Naive thymus-derived CD4-positive, alpha-beta T cell (primary cell): ENCODE results near the gene ADAMTS14. TPM values are rescaled to one million over a fixed set of nuclear protein-coding genes. Genes with fewer than 3 reads are reported as not detected.

Experiments
- ATAC-seq: fragments of 150-1000 bp; cut with Tn5 transposase; 2 replicates; pipeline ENCODE4 v1.10.0; 2021; ENCODE audit warnings: mild to moderate bottlenecking, moderate library complexity
- CTCF ChIA-PET: fragments of 350-600 bp; sonication (Branson Sonifier 250); formaldehyde crosslinking; loops from one replicate; lab custom pipeline; 2021; ENCODE audit warnings: antibody characterized with exemption; lab: Charles Lee
- POLR2A ChIA-PET: fragments of 350-600 bp; sonication (Branson Sonifier 250); formaldehyde crosslinking; loops from one replicate; lab custom pipeline; 2021; ENCODE audit warnings: antibody characterized with exemption, inconsistent platforms; lab: Charles Lee
- DNase-seq, 9 donors: peaks; one replicate each; pipeline versions ENCODE4 v3.0.0 to v3.0.0-alpha.2; 2020 to 2022; ENCODE audit warnings: mixed read lengths in 1 of 9
- H3K27ac ChIP-seq: one replicate; pipeline ENCODE4 v1.7.0; 2013; ENCODE audit warnings: mild to moderate bottlenecking, low read depth, low read length, moderate library complexity
- H3K27me3 ChIP-seq, 2 donors: one replicate each; pipeline ENCODE4 v1.7.0; 2013; ENCODE audit warnings: low read length in 2 of 2, mild to moderate bottlenecking in 2 of 2, moderate library complexity in 2 of 2; ENCODE audit not compliant: control insufficient read depth in 2 of 2, insufficient read depth in 2 of 2
- H3K36me3 ChIP-seq, 3 experiments: 1 replicate in 2 of 3; 2 replicates in 1 of 3; pipeline ENCODE4 v1.7.0; 2013; ENCODE audit warnings: low read length in 3 of 3, mild to moderate bottlenecking in 3 of 3, moderate library complexity in 1 of 3; ENCODE audit not compliant: insufficient read depth in 3 of 3, control insufficient read depth in 2 of 3
- H3K4me1 ChIP-seq, 2 donors: one replicate each; pipeline ENCODE4 v1.7.0; 2013; ENCODE audit warnings: low read length in 2 of 2, mild to moderate bottlenecking in 2 of 2, moderate library complexity in 1 of 2; ENCODE audit not compliant: control insufficient read depth in 2 of 2, insufficient read depth in 2 of 2
- H3K4me3 ChIP-seq: 2 replicates; pipeline ENCODE4 v1.7.0; 2013; ENCODE audit warnings: mild to moderate bottlenecking, low read length
- H3K9me3 ChIP-seq, 3 experiments: 1 replicate in 2 of 3; 2 replicates in 1 of 3; pipeline ENCODE4 v1.7.0; 2013; ENCODE audit warnings: low read length in 3 of 3; ENCODE audit not compliant: control insufficient read depth in 2 of 3
- H3K27ac Mint-ChIP-seq, 9 donors: one replicate each; pipeline ENCODE4 v1.8.0; 2020 to 2022; ENCODE audit warnings: mixed read lengths in 9 of 9, mild to moderate bottlenecking in 8 of 9, moderate library complexity in 5 of 9, inconsistent platforms in 2 of 9
- H3K27me3 Mint-ChIP-seq, 5 donors: one replicate each; pipeline ENCODE4 v1.8.0; 2021 to 2022; ENCODE audit warnings: mixed read lengths in 5 of 5, mild to moderate bottlenecking in 1 of 5
- H3K36me3 Mint-ChIP-seq, 5 donors: one replicate each; pipeline ENCODE4 v1.8.0; 2020 to 2022; ENCODE audit warnings: mixed read lengths in 5 of 5, mild to moderate bottlenecking in 3 of 5, inconsistent platforms in 1 of 5
- H3K4me1 Mint-ChIP-seq, 7 donors: one replicate each; pipeline ENCODE4 v1.8.0; 2020 to 2022; ENCODE audit warnings: mixed read lengths in 7 of 7, mild to moderate bottlenecking in 3 of 7, inconsistent platforms in 1 of 7
- H3K4me3 Mint-ChIP-seq, 10 donors: one replicate each; pipeline ENCODE4 v1.8.0; 2020 to 2022; ENCODE audit warnings: mild to moderate bottlenecking in 10 of 10, mixed read lengths in 10 of 10, moderate library complexity in 6 of 10, inconsistent platforms in 2 of 10
- H3K9me3 Mint-ChIP-seq, 11 donors: one replicate each; pipeline ENCODE4 v1.8.0; 2020 to 2022; ENCODE audit warnings: mixed read lengths in 11 of 11, mild to moderate bottlenecking in 4 of 11, inconsistent platforms in 1 of 11, moderate library complexity in 1 of 11
- intact Hi-C, 2 donors: fragments of 100-400 bp; cut with micrococcal nuclease; formaldehyde crosslinking; loops; one replicate each; pipeline ENCODE4 v1.15.1; 2023
- polyA plus RNA-seq, 2 donors: library from polyadenylated mRNA; unstranded; fragments of 300-500 nt; fragmentation: Illumina TruSeq; gene quantifications; one replicate each; pipeline ENCODE4 v1.2.3, GENCODE V29; 2021
- total RNA-seq, 6 experiments: library from RNA in 5 of 6; stranded (reverse) in 5 of 6; gene quantifications; 1 replicate in 5 of 6; 2 replicates in 1 of 6; pipeline ENCODE4 v1.2.3 and lab custom pipeline; 2021 to 2026

The ADAMTS14 gene
- total and polyA plus RNA-seq, 7 experiments from 2014 or later: 0.08 to 0.10 TPM; not detected in 5

DNA sequence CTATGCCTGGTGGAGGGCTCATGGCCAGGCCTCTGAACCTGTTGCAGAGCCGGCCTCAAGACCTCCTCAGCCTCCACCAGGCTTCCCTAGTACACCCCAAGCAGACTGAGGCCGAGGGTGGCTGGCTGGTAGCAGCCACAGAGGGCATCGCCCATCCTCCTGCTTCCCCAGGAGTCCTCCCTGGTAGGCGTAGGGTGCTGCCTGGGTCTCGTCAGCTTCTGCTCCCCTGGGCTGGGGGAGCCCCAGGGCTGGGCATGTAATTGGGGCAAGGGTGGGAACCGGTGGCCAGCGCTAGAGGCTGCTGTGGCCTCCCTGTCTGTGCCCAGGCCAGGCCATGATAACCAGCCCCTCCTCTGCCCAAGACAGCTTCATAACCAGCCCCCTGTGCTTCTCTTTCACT, 80.3 kb downstream of the ADAMTS14 start:
- Histone ChIP-seq H3K4me3 (no peak overlapping the region), H3K36me3 (no peaks in the 10 kb centered on the region), H3K4me1 (no peaks in the 10 kb centered on the region), H3K27ac (no peak overlapping the region), H3K9me3 (no peaks in the 10 kb centered on the region), H3K27me3 (no peaks in the 10 kb centered on the region)
- Mint-ChIP-seq H3K4me1 (no peaks in the 10 kb centered on the region), H3K36me3 (no peaks in the 10 kb centered on the region), H3K9me3 (no peaks in the 10 kb centered on the region), H3K27me3 (peaks cover 0 to 3% (median 0%) of the 10 kb centered on the region in 5 donors), H3K27ac (no peak overlapping the region), H3K4me3 (no peak overlapping the region)
- ChIA-PET CTCF (interaction anchor here (1.3 kb wide), 1 partner anchor 292 kb away, joined by 6 read pairs; no protein-coding TSS in a partner anchor), POLR2A (no interaction called here)
- intact Hi-C loops: no loop called here
- no peak for DNase-seq
- no peak for ATAC-seq

DNA sequence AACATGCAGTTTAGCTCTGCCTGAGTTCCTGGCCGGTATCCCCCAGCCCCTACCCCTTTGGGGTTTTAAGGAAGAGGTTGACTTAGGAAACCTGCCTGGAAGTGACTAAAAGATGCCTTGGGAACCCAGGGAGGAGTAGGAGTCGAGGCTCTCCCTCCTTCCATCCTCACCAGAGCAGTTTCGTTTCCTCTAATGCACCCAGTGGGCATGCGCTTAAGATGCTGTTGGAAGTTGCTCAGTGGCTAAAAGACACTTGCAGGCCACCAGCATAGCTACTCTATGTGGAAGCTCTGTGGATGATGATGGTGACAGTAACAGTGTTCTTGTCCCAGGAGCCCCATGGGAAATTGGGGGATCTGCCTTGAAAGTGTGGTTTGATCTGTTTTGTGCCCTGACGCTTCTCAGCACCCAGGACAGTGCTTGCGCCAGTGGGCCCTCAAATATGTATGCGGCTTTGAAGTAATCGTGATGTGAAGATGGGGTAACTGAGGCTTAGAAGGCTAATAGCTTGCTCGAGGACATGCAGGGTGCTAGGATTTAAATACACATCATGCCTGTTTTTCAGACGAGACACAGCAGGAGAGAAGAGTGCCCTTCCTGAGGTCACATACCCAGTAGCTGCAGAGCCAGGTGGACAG, 80.8 kb downstream of the ADAMTS14 start:
- Histone ChIP-seq H3K9me3 (no peaks in the 10 kb centered on the region), H3K36me3 (no peaks in the 10 kb centered on the region), H3K27ac (no peak overlapping the region), H3K27me3 (no peaks in the 10 kb centered on the region), H3K4me3 (no peak overlapping the region), H3K4me1 (no peaks in the 10 kb centered on the region)
- no peak for ATAC-seq
- Mint-ChIP-seq H3K27ac (no peak overlapping the region), H3K27me3 (peaks cover 0 to 3% (median 0%) of the 10 kb centered on the region in 5 donors), H3K36me3 (no peaks in the 10 kb centered on the region), H3K9me3 (no peaks in the 10 kb centered on the region), H3K4me3 (no peak overlapping the region), H3K4me1 (no peaks in the 10 kb centered on the region)
- CTCF ChIA-PET: interaction anchor here (1.3 kb wide), 1 partner anchor 292 kb away, joined by 6 read pairs; no protein-coding TSS in a partner anchor
- POLR2A ChIA-PET: no interaction called here
- intact Hi-C loops: no loop called here
- no peak for DNase-seq

DNA sequence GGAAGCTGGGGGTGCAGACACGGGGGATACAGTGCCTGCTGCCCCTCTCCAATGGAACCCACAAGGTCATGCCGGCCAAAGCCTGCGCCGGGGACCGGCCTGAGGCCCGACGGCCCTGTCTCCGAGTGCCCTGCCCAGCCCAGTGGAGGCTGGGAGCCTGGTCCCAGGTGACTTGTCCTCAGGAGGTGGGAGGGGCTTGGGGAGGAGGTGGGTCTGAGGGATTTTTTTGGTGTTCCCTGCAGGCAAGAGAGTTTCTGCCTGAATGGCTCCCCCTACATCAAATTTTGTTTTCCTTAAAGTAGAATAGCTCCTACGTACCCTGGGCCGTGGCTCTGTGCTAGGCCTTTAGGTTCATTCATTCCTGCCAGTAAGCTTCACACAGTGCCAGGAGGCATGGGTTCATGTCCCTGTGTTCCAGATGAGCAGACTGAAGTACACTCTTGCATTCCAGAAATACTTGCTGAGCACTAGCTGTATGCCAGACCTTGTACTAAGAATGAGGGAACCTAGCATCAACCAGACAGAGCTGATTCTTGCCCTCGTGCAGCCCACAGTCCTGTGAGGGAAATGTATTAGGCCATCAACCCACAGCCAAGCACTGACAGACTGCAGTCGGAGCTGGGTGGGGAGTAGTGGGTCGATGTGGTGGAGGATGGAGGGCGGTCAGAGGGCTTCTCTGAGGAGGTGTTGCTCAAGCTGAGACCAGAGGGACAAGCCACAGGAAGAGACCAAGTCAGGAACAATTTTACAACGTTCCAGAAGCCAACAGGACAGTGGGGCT, 81.7 kb downstream of the ADAMTS14 start:
- Histone ChIP-seq H3K36me3 (no peaks in the 10 kb centered on the region), H3K4me3 (no peak overlapping the region), H3K27ac (no peak overlapping the region), H3K27me3 (no peaks in the 10 kb centered on the region), H3K9me3 (no peaks in the 10 kb centered on the region), H3K4me1 (no peaks in the 10 kb centered on the region)
- no peak for ATAC-seq
- intact Hi-C loops: no loop called here
- Mint-ChIP-seq H3K9me3 (no peaks in the 10 kb centered on the region), H3K36me3 (no peaks in the 10 kb centered on the region), H3K27ac (no peak overlapping the region), H3K4me3 (no peak overlapping the region), H3K4me1 (peaks cover 0 to 5% (median 0%) of the 10 kb centered on the region in 7 donors), H3K27me3 (peaks cover 0 to 3% (median 0%) of the 10 kb centered on the region in 5 donors)
- CTCF ChIA-PET: interaction anchor here (0.6 to 1.4 kb wide), 3 partner anchors 35 to 293 kb away, joined by 3 to 6 read pairs (median 4); no protein-coding TSS in a partner anchor
- no peak for DNase-seq
- POLR2A ChIA-PET: no interaction called here

DNA sequence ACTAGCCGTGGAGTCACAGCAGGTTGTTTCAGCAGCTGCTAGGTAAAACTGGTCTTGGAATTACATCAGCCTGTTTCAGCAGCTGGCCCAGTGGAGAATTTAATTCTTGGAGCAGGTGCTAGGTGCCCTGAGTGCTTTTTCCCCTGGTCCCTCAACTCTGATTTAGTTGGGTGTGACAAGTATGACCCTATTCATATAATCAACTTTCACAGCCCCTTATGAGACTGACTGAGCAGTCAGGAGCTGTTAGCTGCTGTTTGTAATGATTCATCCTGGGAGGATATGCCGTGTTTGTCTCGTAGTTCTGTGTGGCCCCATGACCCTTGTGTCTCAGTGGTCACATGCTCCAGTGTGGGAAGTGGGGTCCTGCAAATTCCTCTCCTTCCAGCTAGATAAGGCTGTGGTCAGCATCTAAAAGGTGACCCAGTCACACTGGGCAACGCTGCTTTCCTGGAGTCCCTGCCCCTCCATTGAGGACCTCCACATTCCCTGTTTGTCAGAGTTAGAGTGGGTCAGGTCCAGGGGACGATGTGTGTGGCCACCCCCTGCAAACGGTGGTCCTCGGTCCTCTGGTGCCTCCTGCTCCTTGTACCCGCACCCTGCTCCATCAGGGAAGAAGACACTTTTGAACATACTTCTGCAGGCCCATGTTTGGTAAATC, 84.5 kb downstream of the ADAMTS14 start:
- Mint-ChIP-seq H3K27me3 (peaks cover 0 to 2% (median 0%) of the 10 kb centered on the region in 5 donors), H3K9me3 (no peaks in the 10 kb centered on the region), H3K4me1 (peaks cover 0 to 8% (median 0%) of the 10 kb centered on the region in 7 donors), H3K4me3 (no peak overlapping the region), H3K36me3 (no peaks in the 10 kb centered on the region), H3K27ac (no peak overlapping the region)
- Histone ChIP-seq H3K36me3 (no peaks in the 10 kb centered on the region), H3K4me1 (no peaks in the 10 kb centered on the region), H3K9me3 (no peaks in the 10 kb centered on the region), H3K4me3 (no peak overlapping the region), H3K27ac (no peak overlapping the region), H3K27me3 (no peaks in the 10 kb centered on the region)
- ChIA-PET CTCF (interaction anchor here (0.7 to 2.9 kb wide), 4 partner anchors 197 to 295 kb away, joined by 3 to 11 read pairs (median 6); no protein-coding TSS in a partner anchor), POLR2A (no interaction called here)
- ATAC-seq (no peak), DNase-seq (no peak)
- intact Hi-C loops: no loop called here

DNA sequence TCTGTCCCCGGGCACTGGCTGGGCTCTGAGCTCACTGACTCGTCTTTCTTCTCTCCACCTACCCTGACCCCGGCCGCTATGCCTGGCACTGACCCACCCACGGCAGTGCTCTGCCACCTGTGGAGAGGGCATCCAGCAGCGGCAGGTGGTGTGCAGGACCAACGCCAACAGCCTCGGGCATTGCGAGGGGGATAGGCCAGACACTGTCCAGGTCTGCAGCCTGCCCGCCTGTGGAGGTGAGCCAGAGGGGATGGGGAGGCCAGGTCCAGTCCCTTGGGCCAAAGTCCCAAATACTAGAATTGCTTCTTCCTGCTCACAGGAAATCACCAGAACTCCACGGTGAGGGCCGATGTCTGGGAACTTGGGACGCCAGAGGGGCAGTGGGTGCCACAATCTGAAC, 85.5 kb downstream of the ADAMTS14 start:
- no peaks in the 10 kb centered on the region for H3K9me3 ChIP-seq
- Mint-ChIP-seq H3K4me1 (peaks cover 0 to 8% (median 0%) of the 10 kb centered on the region in 7 donors), H3K9me3 (no peaks in the 10 kb centered on the region), H3K27me3 (peaks cover 0 to 2% (median 0%) of the 10 kb centered on the region in 5 donors), H3K27ac (no peak overlapping the region), H3K4me3 (no peak overlapping the region), H3K36me3 (no peaks in the 10 kb centered on the region)
- ChIA-PET POLR2A (no interaction called here), CTCF (interaction anchor here (0.7 to 3.6 kb wide), 6 partner anchors 100 to 296 kb away, joined by 3 to 23 read pairs (median 6); no protein-coding TSS in a partner anchor)
- no peak overlapping the region for H3K4me3 ChIP-seq
- DNase-seq (no peak), ATAC-seq (no peak)
- H3K27ac ChIP-seq: no peak overlapping the region
- H3K27me3 ChIP-seq: no peaks in the 10 kb centered on the region
- intact Hi-C loops: loop anchor here (2.0 kb wide), 3 partner anchors 123 to 537 kb away; no protein-coding TSS in a partner anchor
- no peaks in the 10 kb centered on the region for H3K36me3 ChIP-seq
- H3K4me1 ChIP-seq: no peaks in the 10 kb centered on the region

DNA sequence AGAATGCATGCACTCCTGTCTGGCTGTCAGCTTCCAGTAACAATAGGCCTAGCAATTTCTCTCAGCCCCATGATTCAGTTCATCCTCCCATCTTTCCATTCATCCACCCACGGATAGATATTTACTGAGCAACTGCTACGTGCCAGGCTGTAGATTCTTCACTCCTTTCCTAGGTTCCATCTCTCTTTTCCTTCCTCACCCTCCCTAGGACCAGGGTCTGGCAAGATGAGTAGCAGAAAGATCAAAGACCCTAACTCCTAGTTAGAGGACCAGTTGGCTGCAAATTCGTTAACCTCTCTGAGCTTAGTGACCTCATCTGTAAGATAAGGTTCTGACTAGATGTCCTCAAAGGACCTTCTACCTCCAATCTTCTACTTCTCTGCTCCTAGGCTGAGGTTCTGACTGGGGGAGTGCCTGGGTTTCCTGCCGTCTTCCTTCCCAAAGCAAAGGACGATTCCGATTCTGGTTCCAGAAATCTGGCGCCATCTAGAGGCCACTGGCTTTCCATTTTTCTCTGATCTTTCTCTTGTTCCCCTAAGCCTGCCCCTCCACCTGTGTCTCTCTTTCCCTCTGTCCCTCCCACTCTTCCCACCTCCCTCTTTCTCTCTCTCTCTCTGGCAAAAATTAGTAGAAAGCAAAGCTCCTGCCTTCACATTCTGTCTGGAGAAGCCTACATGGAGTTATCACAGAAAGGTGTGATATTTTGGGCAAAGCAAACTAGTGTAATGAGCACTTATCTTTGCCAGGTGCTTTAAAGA, 86.6 kb downstream of the ADAMTS14 start:
- H3K9me3 ChIP-seq: no peaks in the 10 kb centered on the region
- Mint-ChIP-seq H3K4me1 (peaks cover 0 to 10% (median 0%) of the 10 kb centered on the region in 7 donors), H3K36me3 (no peaks in the 10 kb centered on the region), H3K27me3 (peaks cover 0 to 2% (median 0%) of the 10 kb centered on the region in 5 donors), H3K4me3 (peak overlapping the region in 1 of 10 donors; percentile 38), H3K9me3 (no peaks in the 10 kb centered on the region), H3K27ac (peak overlapping the region in 1 of 9 donors; percentile 28)
- intact Hi-C loops: loop anchor here (1.0 to 2.0 kb wide), 7 partner anchors 121 to 538 kb away; no protein-coding TSS in a partner anchor
- no peaks in the 10 kb centered on the region for H3K27me3 ChIP-seq
- H3K27ac ChIP-seq: no peak overlapping the region
- CTCF ChIA-PET: interaction anchor here (0.7 to 3.6 kb wide), 10 partner anchors 41 to 482 kb away, joined by 3 to 23 read pairs (median 4); no protein-coding TSS in a partner anchor
- DNase-seq (peak; percentile 20 to 70 (median 54)), ATAC-seq (peak; percentile 58)
- no peaks in the 10 kb centered on the region for H3K4me1 ChIP-seq
- no peaks in the 10 kb centered on the region for H3K36me3 ChIP-seq
- POLR2A ChIA-PET: no interaction called here
- no peak overlapping the region for H3K4me3 ChIP-seq
